Measurements from ENCODE around the gene ENKD1.
"Not testable (repeated sequence)": the region's sequence is repeated elsewhere in the genome, so short reads cannot be mapped to it uniquely, and the experiment has no call there.

Gene ENKD1, protein sequence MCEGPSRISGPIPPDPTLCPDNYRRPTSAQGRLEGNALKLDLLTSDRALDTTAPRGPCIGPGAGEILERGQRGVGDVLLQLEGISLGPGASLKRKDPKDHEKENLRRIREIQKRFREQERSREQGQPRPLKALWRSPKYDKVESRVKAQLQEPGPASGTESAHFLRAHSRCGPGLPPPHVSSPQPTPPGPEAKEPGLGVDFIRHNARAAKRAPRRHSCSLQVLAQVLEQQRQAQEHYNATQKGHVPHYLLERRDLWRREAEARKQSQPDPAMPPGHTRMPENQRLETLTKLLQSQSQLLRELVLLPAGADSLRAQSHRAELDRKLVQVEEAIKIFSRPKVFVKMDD

GRCh38 chr16:67666559-67667452 is at the start of gene ENKD1, which contains the start of gene C16orf86:
Gene ENKD1, minus strand, starts transcription at chr16:67666750. Its CDS starts 308 bp downstream, at chr16:67666442.
Gene C16orf86, plus strand, starts transcription at chr16:67666814. Its CDS starts 157 bp downstream, at chr16:67666971.
- DNase-seq = peak; percentile 49 to 67

- DNase-seq = no peak
These were observed 49.5 kb upstream of the ENKD1 start for GRCh38 chr16:67716097-67716496.

GRCh38 chr16:67714522-67714921 is 48.0 kb upstream of the ENKD1 start:
- DNase-seq = no peak

GRCh38 chr16:67713647-67714273 is 47.2 kb upstream of the ENKD1 start:
- DNase-seq = no peak

- DNase-seq = no peak
These were observed 44.1 kb upstream of the ENKD1 start for GRCh38 chr16:67710607-67711006.

GRCh38 chr16:67709050-67709449 is 42.5 kb upstream of the ENKD1 start:
- DNase-seq = no peak

- DNase-seq = no peak
These were observed 41.8 kb upstream of the ENKD1 start for GRCh38 chr16:67708368-67708771.

- no peak for DNase-seq
These were observed 41.2 kb upstream of the ENKD1 start for GRCh38 chr16:67707790-67708189.

DNA sequence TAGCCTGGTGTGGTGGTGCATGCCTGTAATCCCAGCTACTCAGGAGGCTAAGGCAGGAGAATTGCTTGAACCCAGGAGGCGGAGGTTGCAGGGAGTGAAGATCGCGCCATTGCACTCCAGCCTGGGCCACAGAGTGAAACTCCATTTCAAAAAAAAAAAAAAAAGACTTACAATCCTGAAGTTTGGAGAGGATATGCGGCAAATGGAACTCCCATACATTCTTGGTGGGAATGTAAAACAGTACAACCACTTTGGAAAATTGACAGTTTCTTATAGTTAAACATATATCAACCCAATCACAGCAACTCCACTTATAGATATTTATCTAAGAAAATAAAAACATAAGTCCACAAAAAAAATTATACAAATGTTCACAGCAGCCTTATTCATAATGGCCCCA is 40.7 kb upstream of the ENKD1 start:
- no peak for DNase-seq

GRCh38 chr16:67704110-67704509 is 37.6 kb upstream of the ENKD1 start:
- DNase-seq = no peak

- no peak for DNase-seq
These were observed 37.1 kb upstream of the ENKD1 start for GRCh38 chr16:67703626-67704025.

DNA sequence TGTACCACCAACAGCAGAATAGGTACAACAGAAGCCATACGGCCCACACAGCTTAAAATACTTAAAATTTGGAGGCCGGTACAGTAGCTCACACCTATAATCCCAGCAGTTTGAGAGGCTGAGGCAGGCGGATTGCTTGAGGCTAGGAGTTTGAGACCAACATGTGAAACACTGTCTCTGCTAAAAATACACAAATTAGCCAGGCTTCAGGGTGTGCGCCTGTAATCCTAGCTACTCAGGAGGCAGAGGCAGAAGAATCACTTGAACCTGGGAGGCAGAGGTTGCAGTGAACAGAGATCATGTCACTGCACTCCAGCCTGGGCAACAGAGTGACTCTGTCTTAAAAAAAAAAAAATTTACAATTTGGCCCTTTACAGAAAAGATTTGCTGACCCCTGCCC is 35.6 kb upstream of the ENKD1 start:
- DNase-seq = no peak

GRCh38 chr16:67701420-67701819 is 34.9 kb upstream of the ENKD1 start:
- no peak for DNase-seq

DNA sequence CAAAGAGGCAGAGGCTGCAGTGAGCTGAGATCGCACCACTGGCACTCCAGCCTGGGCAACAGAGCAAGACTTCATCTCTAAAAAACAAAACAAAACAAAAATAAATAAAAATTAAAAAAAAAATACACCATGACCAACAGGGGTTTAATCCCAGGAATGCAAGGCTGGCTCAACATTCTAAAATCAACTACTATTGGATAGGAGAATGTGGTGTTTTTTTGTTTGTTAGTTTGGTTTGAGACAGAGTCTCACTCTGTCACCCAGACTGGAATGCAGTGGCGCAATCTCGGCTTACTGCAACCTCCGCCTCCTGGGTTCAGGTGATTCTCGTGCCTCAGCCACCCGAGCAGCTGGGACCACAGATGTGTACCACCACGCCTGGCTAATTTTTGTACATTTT is 32.7 kb upstream of the ENKD1 start:
- no peak for DNase-seq

DNA sequence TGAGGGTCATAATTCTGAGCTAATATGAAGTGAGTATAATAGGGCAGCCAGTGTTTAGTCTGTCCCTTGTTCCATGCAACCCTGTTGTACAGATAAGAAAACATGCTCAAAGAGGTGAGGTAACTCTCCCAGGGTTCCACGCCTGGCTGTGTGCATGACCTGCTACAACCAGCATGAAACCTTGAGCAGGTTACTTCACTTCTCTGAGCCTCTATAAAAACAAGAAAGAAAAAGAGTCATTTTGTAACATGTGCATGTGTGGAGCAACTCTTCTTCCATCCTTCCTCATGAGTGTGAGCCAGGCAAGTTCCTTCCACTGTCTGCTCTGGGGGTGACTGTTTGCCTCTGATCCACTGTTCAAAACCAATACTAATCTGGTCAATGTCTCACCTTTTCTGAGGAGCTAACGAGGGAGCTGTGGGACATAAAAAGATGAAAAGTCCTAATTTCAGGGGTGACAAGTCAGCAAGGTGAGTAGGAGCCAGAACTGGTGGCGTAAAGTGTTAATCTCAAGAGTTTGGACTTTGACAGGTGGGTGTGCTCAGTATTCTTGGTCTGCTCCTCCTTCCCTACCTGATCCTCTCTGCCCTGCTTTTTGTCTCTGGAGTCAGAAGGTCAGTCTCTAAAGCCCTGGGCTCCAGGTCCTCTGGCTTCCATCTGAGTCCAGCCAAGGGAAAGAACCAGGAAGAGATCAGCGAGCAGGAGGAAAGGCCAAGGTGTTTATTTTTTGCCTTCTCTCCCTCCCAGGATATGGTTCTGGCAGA is 31.1 kb upstream of the ENKD1 start:
- no peak for DNase-seq

DNA sequence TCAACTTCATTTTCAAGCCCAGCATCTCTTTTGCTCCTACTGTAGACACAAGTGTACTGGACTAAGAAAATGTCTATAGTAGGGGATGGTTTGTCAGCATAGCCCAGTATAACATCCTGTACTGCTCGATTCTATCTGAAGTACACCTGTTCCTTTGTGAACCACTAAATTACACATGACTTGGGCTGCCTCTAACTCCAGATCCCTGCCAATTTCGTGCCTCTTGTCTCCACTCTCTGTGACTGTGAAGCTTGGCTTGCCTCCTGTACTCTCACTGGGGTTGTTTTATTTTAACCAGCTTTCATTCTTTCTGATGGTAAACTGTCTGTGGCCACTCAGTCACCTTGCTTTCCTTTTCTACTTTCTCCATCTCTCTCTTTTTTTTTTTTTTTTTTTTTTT is 28.1 kb upstream of the ENKD1 start:
- DNase-seq = no peak

DNA sequence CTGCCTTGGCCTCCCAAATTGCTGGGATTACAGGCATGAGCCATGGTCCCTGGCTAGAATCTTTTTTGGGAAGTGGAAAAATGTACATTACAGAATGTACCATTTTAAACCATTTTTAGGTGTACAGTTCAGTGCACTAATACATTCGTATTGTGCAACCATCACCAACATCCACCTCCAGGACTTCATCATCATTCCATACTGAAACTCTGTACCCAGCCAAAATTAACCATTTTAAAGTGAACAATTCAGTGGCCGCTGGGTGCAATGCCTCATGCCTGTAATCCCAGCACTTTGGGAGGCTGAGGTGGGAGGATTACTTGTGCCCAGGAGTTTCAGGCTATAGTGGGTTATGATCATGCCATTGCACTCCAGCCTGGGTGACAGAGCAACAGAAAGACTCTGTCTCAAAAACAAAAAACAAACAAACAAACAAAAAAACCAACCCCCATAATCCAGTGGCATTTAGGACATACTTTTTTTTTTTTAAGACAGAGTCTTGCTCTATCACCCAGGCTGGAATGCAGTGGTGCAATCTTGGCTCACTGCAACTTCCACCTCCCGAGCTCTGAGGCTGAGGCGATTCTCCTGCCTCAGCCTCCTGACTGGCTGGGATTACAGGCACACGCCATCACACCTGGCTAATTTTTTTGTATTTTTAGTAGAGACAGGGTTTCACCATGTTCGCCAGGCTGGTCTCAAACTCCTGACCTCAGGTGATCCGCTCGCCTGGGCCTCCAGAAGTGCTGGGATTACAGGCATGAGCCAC is 27.2 kb upstream of the ENKD1 start:
- DNase-seq = not testable (repeated sequence)

DNA sequence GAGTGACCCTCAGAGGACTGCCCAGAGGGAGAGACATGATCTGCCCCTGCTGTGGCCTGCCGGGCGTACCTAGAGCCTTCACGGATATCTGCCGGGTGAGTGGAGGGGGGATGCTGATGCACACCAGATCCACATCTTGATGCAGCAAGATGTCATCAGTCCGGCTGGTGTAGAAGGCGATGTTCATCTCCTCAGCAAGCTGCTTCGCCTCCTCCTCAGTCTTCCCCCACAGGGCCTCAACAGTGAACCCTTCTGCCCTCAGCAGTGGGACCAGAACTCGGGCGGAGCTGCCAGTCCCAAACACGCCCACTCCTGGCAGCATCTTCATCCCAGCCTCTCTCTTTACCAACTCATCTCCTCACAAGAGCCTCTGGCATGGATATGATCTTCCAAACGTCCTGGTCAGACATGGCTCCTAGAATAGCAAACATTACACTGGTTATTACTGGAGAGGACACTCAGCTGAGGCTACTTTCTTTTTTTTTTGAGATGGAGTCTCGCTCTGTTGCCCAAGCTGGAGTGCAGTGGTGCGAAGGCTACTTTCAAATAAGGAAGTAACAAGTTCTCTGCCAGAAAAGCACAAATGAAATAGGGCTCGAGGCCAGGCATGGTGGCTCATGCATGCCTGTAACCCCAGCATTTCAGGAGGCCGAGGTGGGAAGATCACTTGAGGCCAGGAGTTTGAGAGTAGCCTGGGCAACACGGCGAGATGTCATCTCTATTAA is 19.0 kb upstream of the ENKD1 start:
- no peak for DNase-seq

DNA sequence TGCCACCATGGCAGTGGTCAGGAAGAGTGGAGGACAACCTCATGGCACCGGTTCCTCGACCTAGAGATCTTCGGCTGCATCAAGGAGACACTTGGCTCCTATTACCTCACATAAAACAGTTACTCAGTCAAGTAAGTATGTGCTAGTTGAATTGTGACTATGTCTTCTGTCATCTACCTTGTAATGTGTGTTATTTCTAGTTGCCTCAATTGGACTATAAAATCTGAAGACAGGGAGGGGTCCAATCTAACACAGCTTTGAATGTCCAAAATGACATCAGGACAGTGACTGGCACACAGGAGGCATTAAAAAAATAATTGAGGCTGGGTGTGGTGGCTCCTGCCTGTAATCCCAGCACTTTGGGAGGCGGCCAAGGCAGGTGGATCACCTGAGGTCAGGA is 17.2 kb upstream of the ENKD1 start:
- DNase-seq = no peak

GRCh38 chr16:67679935-67680897 is 13.7 kb upstream of the ENKD1 start:
- no peak for DNase-seq

Data from NCI-H2081 (cell line).